PC-9 (cell line): ENCODE results near the gene LYPD6B. TPM values are rescaled to one million over a fixed set of nuclear protein-coding genes. Genes with fewer than 3 reads are reported as not detected.

Experiments
- BruUV-seq: library from RNA; stranded (reverse); fragments of 400-500 nt; replicated peaks from 2 replicates; lab custom pipeline; 2021; lab: Mats Ljungman, UMichigan
- CTCF ChIA-PET: fragments of 300-600 bp; sonication (Branson Sonifier 250); formaldehyde crosslinking; loops from one replicate; lab custom pipeline; 2022; ENCODE audit warnings: antibody characterized with exemption; lab: Charles Lee
- POLR2A ChIA-PET: fragments of 300-600 bp; sonication (Branson Sonifier 250); formaldehyde crosslinking; loops from one replicate; lab custom pipeline; 2022; ENCODE audit warnings: antibody characterized with exemption; ENCODE audit not compliant: unreplicated experiment; lab: Charles Lee
- DNase-seq, 2 experiments: peaks; one replicate each; pipeline versions ENCODE4 v3.0.0 to v3.0.0-alpha.2; 2015 to 2022; ENCODE audit warnings: mixed read lengths in 1 of 2
- H2AFZ ChIP-seq: fragments of 200-600 bp; sonication (generic); 2 replicates; pipeline ENCODE4 v1.8.1; 2017; ENCODE audit warnings: antibody characterized with exemption
- H3F3A ChIP-seq: fragments of 200-600 bp; sonication (generic); 2 replicates; pipeline ENCODE4 v1.8.1; 2017; ENCODE audit warnings: antibody characterized with exemption, mild to moderate bottlenecking, low read depth; ENCODE audit not compliant: insufficient read depth
- H3K27ac ChIP-seq: fragments of 200-600 bp; sonication (generic); 2 replicates; pipeline ENCODE4 v1.6.1; 2016; ENCODE audit warnings: mixed run types
- H3K27me3 ChIP-seq: fragments of 200-600 bp; sonication (generic); 2 replicates; pipeline ENCODE4 v1.6.1; 2016; ENCODE audit warnings: low read depth, mixed run types; ENCODE audit not compliant: insufficient read depth
- H3K36me3 ChIP-seq: fragments of 200-600 bp; sonication (generic); 2 replicates; pipeline ENCODE4 v1.6.1; 2016; ENCODE audit warnings: low read depth, mixed run types
- H3K4me1 ChIP-seq: fragments of 200-600 bp; sonication (generic); replicated peaks from 2 replicates; pipeline ENCODE4 v1.6.1; 2016; ENCODE audit warnings: mixed run types; ENCODE audit not compliant: insufficient read depth
- H3K4me2 ChIP-seq: fragments of 200-600 bp; sonication (generic); 2 replicates; pipeline ENCODE4 v1.6.1; 2017; ENCODE audit warnings: mixed run types
- H3K4me3 ChIP-seq: fragments of 200-600 bp; sonication (generic); 2 replicates; pipeline ENCODE4 v1.6.1; 2016; ENCODE audit warnings: mixed run types
- H3K79me2 ChIP-seq: fragments of 200-600 bp; sonication (generic); 2 replicates; pipeline ENCODE4 v1.6.1; 2017; ENCODE audit warnings: low read depth, mixed run types
- H3K9me2 ChIP-seq: fragments of 200-600 bp; sonication (generic); 2 replicates; pipeline ENCODE4 v1.8.1; 2017; ENCODE audit warnings: mild to moderate bottlenecking; ENCODE audit not compliant: insufficient read depth
- H3K9me3 ChIP-seq: fragments of 200-600 bp; sonication (generic); 2 replicates; pipeline ENCODE4 v1.8.1; 2016; ENCODE audit warnings: low read depth; ENCODE audit not compliant: insufficient read depth
- H4K20me1 ChIP-seq: fragments of 200-600 bp; sonication (generic); 2 replicates; pipeline ENCODE4 v1.8.1; 2017; ENCODE audit not compliant: insufficient read depth
- EZH2 ChIP-seq: fragments of 200-600 bp; sonication (generic); IDR thresholded peaks from 2 replicates; pipeline ENCODE4 v1.8.0; 2017; ENCODE audit warnings: antibody characterized with exemption, low read depth
- intact Hi-C: fragments of 100-400 bp; cut with micrococcal nuclease; formaldehyde crosslinking; loops from one replicate; pipeline ENCODE4 v1.10.0; 2022; ENCODE audit not compliant: unreplicated experiment
- total RNA-seq: library from RNA; stranded (reverse); gene quantifications from 2 replicates; pipeline ENCODE4 v1.2.3, GENCODE V29; 2021
- TF ChIP-seq, protein P1 (sequence below): fragments of 200-600 bp; sonication (generic); conservative IDR thresholded peaks from 2 replicates; pipeline ENCODE4 v1.6.1; 2017; ENCODE audit warnings: mixed run types, antibody characterized with exemption, mild to moderate bottlenecking, moderate library complexity

LYPD6B gene
- total RNA-seq, 1 experiment from 2014 or later: 10.0 TPM

DNA sequence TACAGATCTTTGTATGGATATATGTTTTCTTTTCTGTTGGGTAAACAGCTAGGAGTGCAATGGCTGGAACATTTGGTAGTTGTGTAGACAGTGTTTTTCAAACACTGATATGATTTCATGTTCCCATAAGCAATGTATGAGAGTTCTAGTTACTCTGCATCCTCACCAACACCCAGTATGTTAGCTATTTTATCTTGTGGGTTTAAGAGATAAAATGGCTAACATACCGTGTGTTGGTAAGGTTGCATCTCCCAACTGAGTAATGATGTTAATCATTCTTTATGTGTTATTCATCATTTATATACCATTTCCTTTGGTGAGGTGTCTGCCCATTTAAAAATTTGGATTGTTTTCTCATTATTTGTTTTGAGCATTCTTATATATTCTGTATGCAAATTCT, 65.7 kb downstream of the LYPD6B start:
- ChIA-PET POLR2A (no interaction called here), CTCF (interaction anchor here (0.7 kb wide), 1 partner anchor 76 kb away, joined by 3 read pairs; no protein-coding TSS in a partner anchor)
- Histone ChIP-seq H4K20me1 (no peaks in the 10 kb centered on the region), H3K9me3 (no peaks in the 10 kb centered on the region), H3K79me2 (peaks cover 16% of the 10 kb centered on the region; the same call in 1 of the 2 replicates), H2AFZ (no peak overlapping the region), H3K4me2 (no peak overlapping the region), H3K27me3 (no peaks in the 10 kb centered on the region), H3K4me1 (peaks cover 1% of the 10 kb centered on the region; the same call in 1 of the 2 replicates), H3F3A (no peaks in the 10 kb centered on the region), H3K4me3 (no peak overlapping the region), H3K36me3 (0 out of 2 replicates have a peak, but pooled peaks cover 6% of the 10 kb centered on the region), H3K27ac (no peak overlapping the region), H3K9me2 (no peaks in the 10 kb centered on the region)
- BruUV-seq: no TSS peak
- intact Hi-C loops: no loop called here
- no peak for DNase-seq
- TF ChIP-seq, protein P1, sequence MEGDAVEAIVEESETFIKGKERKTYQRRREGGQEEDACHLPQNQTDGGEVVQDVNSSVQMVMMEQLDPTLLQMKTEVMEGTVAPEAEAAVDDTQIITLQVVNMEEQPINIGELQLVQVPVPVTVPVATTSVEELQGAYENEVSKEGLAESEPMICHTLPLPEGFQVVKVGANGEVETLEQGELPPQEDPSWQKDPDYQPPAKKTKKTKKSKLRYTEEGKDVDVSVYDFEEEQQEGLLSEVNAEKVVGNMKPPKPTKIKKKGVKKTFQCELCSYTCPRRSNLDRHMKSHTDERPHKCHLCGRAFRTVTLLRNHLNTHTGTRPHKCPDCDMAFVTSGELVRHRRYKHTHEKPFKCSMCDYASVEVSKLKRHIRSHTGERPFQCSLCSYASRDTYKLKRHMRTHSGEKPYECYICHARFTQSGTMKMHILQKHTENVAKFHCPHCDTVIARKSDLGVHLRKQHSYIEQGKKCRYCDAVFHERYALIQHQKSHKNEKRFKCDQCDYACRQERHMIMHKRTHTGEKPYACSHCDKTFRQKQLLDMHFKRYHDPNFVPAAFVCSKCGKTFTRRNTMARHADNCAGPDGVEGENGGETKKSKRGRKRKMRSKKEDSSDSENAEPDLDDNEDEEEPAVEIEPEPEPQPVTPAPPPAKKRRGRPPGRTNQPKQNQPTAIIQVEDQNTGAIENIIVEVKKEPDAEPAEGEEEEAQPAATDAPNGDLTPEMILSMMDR: no peak
- no peak for TF ChIP-seq EZH2

DNA sequence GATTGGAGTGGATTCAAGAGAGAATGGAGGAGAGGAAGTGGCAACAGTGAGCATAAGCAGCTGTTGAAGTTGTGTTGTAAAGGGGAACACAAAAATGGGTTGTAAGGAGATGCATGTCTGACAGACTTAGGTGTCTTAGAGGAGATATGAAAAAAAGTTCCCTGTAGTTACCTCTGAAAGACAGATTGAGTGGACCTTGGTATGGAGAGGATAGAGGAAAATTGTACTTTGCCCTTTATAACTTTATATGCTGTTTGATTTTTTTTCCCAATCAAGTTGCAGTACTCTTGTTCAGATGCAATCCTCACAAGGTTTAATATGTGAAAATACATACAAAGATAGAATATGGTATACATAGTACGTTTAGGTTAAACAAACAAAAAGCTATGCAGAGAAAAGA, 73.6 kb downstream of the LYPD6B start:
- Histone ChIP-seq H3K4me1 (no peaks in the 10 kb centered on the region), H3K9me3 (no peaks in the 10 kb centered on the region), H2AFZ (no peak overlapping the region), H3K27ac (no peak overlapping the region), H3K9me2 (no peaks in the 10 kb centered on the region), H4K20me1 (no peaks in the 10 kb centered on the region), H3K4me2 (no peak overlapping the region), H3K36me3 (no peaks in the 10 kb centered on the region), H3K27me3 (no peaks in the 10 kb centered on the region), H3K4me3 (no peak overlapping the region), H3F3A (no peaks in the 10 kb centered on the region), H3K79me2 (0 out of 2 replicates have a peak, but pooled peaks cover 15% of the 10 kb centered on the region)
- no TSS peak for BruUV-seq
- POLR2A ChIA-PET: no interaction called here
- intact Hi-C loops: no loop called here
- no peak for DNase-seq
- CTCF ChIA-PET: no interaction called here
- TF ChIP-seq EZH2: no peak
- TF ChIP-seq, protein P1: no peak

GRCh38 chr2:149112713-149113112, 74.2 kb downstream of the LYPD6B start:
- Histone ChIP-seq H3K4me2 (no peak overlapping the region), H3K79me2 (peaks cover 15% of the 10 kb centered on the region; the same call in 1 of the 2 replicates), H3K9me2 (no peaks in the 10 kb centered on the region), H3K27me3 (no peaks in the 10 kb centered on the region), H2AFZ (no peak overlapping the region), H3K9me3 (no peaks in the 10 kb centered on the region), H3K4me1 (no peaks in the 10 kb centered on the region), H3K4me3 (no peak overlapping the region), H4K20me1 (no peaks in the 10 kb centered on the region), H3K27ac (no peak overlapping the region), H3K36me3 (no peaks in the 10 kb centered on the region), H3F3A (no peaks in the 10 kb centered on the region)
- intact Hi-C loops: no loop called here
- no peak for DNase-seq
- BruUV-seq: no TSS peak
- POLR2A ChIA-PET: no interaction called here
- CTCF ChIA-PET: no interaction called here
- TF ChIP-seq, protein P1: no peak
- TF ChIP-seq EZH2: no peak
